GM23338 (cell line): ENCODE results near the gene UGT2B10. TPM values are rescaled to one million over a fixed set of nuclear protein-coding genes. Genes with fewer than 3 reads are reported as not detected.
"Not testable (repeated sequence)": the region's sequence is repeated elsewhere in the genome, so short reads cannot be mapped to it uniquely, and the experiment has no call there.

Experiments used
- ATAC-seq: fragments of 200-7000 bp; cut with Tn5 transposase; 3 replicates; pipeline ENCODE4 v1.9.1; 2020
- DNase-seq: peaks from one replicate; pipeline ENCODE4 v3.0.0-alpha.2; 2015; ENCODE audit warnings: low spot score
- H2AFZ ChIP-seq: fragments of 200-600 bp; sonication (generic); 2 replicates; pipeline ENCODE4 v1.8.0; 2016; ENCODE audit warnings: antibody characterized with exemption, mild to moderate bottlenecking, moderate library complexity
- H3F3A ChIP-seq: fragments of 200-600 bp; sonication (generic); replicated peaks from 2 replicates; pipeline ENCODE4 v1.8.0; 2017; ENCODE audit warnings: antibody characterized with exemption, mixed run types, low read depth
- H3K27ac ChIP-seq: fragments of 200-600 bp; sonication (generic); 2 replicates; pipeline ENCODE4 v1.6.1; 2016; ENCODE audit warnings: low read depth
- H3K27me3 ChIP-seq: fragments of 200-600 bp; sonication (generic); 2 replicates; pipeline ENCODE4 v1.8.0; 2016; ENCODE audit warnings: mild to moderate bottlenecking, mixed run types, moderate library complexity; ENCODE audit not compliant: insufficient read depth
- H3K36me3 ChIP-seq: fragments of 200-600 bp; sonication (generic); 2 replicates; pipeline ENCODE4 v1.8.0; 2016; ENCODE audit warnings: mild to moderate bottlenecking; ENCODE audit not compliant: insufficient read depth
- H3K4me1 ChIP-seq: fragments of 200-600 bp; sonication (generic); 2 replicates; pipeline ENCODE4 v1.8.0; 2016; ENCODE audit warnings: mild to moderate bottlenecking, moderate library complexity; ENCODE audit not compliant: insufficient read depth
- H3K4me2 ChIP-seq: fragments of 200-600 bp; sonication (generic); 2 replicates; pipeline ENCODE4 v1.7.1; 2017; ENCODE audit warnings: mixed run types
- H3K4me3 ChIP-seq: fragments of 200-600 bp; sonication (generic); 2 replicates; pipeline ENCODE4 v1.6.1; 2016; ENCODE audit warnings: mixed run types
- H3K79me2 ChIP-seq: fragments of 200-600 bp; sonication (generic); replicated peaks from 2 replicates; pipeline ENCODE4 v1.8.0; 2017; ENCODE audit warnings: mild to moderate bottlenecking; ENCODE audit not compliant: insufficient read depth
- H3K9me2 ChIP-seq: fragments of 200-600 bp; sonication (generic); 2 replicates; pipeline ENCODE4 v1.8.0; 2017; ENCODE audit not compliant: insufficient read depth
- H4K20me1 ChIP-seq: fragments of 200-600 bp; sonication (generic); replicated peaks from 2 replicates; pipeline ENCODE4 v1.8.0; 2017; ENCODE audit warnings: mild to moderate bottlenecking; ENCODE audit not compliant: insufficient read depth
- H3K27ac Mint-ChIP-seq: 2 replicates; pipeline ENCODE4 v1.8.0; 2020; ENCODE audit warnings: inconsistent platforms, mild to moderate bottlenecking, moderate library complexity, mixed read lengths
- H3K27me3 Mint-ChIP-seq: 3 replicates; pipeline ENCODE4 v1.8.0; 2022; ENCODE audit warnings: low read depth, mild to moderate bottlenecking, moderate library complexity, mixed read lengths, inconsistent platforms; ENCODE audit not compliant: insufficient read depth, poor library complexity
- H3K36me3 Mint-ChIP-seq: 3 replicates; pipeline ENCODE4 v1.8.0; 2021; ENCODE audit warnings: low read depth, mild to moderate bottlenecking, inconsistent platforms, moderate library complexity, mixed read lengths
- H3K4me1 Mint-ChIP-seq: 3 replicates; pipeline ENCODE4 v1.8.0; 2020; ENCODE audit warnings: mild to moderate bottlenecking, inconsistent platforms, mixed read lengths
- H3K4me3 Mint-ChIP-seq: 3 replicates; pipeline ENCODE4 v1.8.0; 2021; ENCODE audit warnings: moderate library complexity, mild to moderate bottlenecking, inconsistent platforms, mixed read lengths
- H3K9me3 Mint-ChIP-seq: 3 replicates; pipeline ENCODE4 v1.8.0; 2020; ENCODE audit warnings: moderate library complexity, mild to moderate bottlenecking, inconsistent platforms, mixed read lengths
- CREB1 ChIP-seq: fragments of 250-450 bp; sonication (Bioruptor Pico); IDR thresholded peaks from 2 replicates; pipeline ENCODE4 v1.5.0; 2020; ENCODE audit warnings: low read depth, mild to moderate bottlenecking, moderate library complexity
- CTCF ChIP-seq, 2 experiments: fragments of 200-600 bp in 1 of 2; sonication (generic) in 1 of 2; conservative IDR thresholded peaks; 2 replicates each; pipeline versions ENCODE4 v1.5.1 to v1.6.1; 2016 to 2017; ENCODE audit warnings: antibody characterized with exemption in 2 of 2, low read depth in 2 of 2, mild to moderate bottlenecking in 2 of 2, moderate library complexity in 1 of 2
- ETS1 ChIP-seq: IDR thresholded peaks from 2 replicates; pipeline ENCODE4 v1.6.1; 2016; ENCODE audit warnings: antibody characterized with exemption
- POLR2AphosphoS5 ChIP-seq: IDR thresholded peaks from 2 replicates; pipeline ENCODE4 v1.6.1; 2016; ENCODE audit warnings: antibody characterized with exemption, low read depth
- STAT1 ChIP-seq: IDR thresholded peaks from one replicate; pipeline ENCODE4 v1.6.1; 2016; ENCODE audit warnings: antibody characterized with exemption; ENCODE audit not compliant: unreplicated experiment
- ZNF114 ChIP-seq: fragments of 250-450 bp; sonication (Bioruptor Pico); IDR thresholded peaks from 2 replicates; pipeline ENCODE4 v1.5.0; 2020; ENCODE audit warnings: mild to moderate bottlenecking, moderate library complexity
- long read RNA-seq: library from polyadenylated mRNA; unstranded; transcript quantifications from one replicate; pipeline ENCODE4 v2.0.0, GENCODE V29; 2020; ENCODE audit not compliant: unreplicated experiment
- polyA plus RNA-seq: library from polyadenylated mRNA; unstranded; fragments of >200 nt; fragmentation: Nextera tagmentation; extraction: Ambion mirVana; gene quantifications from 2 replicates; pipeline ENCODE4 v1.2.1, GENCODE V29; 2016
- total RNA-seq: library from RNA; depleted of rRNA; stranded (reverse); fragments of >200 nt; shearing (Covaris generic); gene quantifications from 2 replicates; pipeline ENCODE4 v1.2.3, GENCODE V29; 2014; rRNA removed

Gene UGT2B10
- total RNA-seq (not detected in 2 replicates), polyA plus RNA-seq (not detected in 2 replicates)
- long read RNA-seq, result 0 reads

DNA sequence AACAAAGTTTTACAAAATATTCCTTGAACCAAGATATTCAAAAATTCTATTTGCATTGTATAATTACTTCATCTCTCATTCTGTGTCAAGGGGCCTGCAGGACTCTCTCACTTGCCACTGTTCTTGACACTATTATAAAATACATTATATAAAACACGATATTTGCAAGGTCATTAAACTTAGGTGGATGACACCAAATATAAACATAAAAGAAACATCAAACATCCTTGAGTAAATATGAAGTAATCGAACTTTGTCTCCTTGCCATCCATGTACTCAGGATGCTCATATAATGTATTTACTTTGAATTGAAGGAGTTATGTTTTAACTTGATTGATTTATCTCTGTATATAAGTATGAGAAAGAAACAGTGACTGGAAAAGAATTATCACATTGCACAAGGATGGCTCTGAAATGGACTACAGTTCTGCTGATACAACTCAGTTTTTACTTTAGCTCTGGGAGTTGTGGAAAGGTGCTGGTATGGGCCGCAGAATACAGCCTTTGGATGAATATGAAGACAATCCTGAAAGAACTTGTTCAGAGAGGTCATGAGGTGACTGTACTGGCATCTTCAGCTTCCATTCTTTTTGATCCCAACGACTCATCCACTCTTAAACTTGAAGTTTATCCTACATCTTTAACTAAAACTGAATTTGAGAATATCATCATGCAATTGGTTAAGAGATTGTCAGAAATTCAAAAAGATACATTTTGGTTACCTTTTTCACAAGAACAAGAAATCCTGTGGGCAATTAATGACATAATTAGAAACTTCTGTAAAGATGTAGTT is at the start of gene UGT2B10:
UGT2B10 (plus strand) TSS at position 378 of the 793 bp plus-strand sequence; CDS start at position 404, 26 bp downstream.
- H3K79me2 ChIP-seq, H3K27me3 Mint-ChIP-seq, DNase-seq, H3K36me3 ChIP-seq, H3F3A ChIP-seq, H2AFZ ChIP-seq, H4K20me1 ChIP-seq, H3K9me2 ChIP-seq, H3K36me3 Mint-ChIP-seq, ATAC-seq, H3K27ac ChIP-seq, H3K4me3 ChIP-seq, H3K27me3 ChIP-seq, H3K9me3 Mint-ChIP-seq: not testable (repeated sequence)
- Mint-ChIP-seq H3K4me3 (peak within 1 kb of the TSS; percentile 44; the same call in 1 of the 3 replicates), H3K27ac (peak within 1 kb of the TSS; percentile 90), H3K4me1 (peaks cover 24% of the 10 kb centered on the region)
- H3K4me2 ChIP-seq, result peak within 1 kb of the TSS; percentile 65
- H3K4me1 ChIP-seq, result peaks cover 12% of the 10 kb centered on the region; the same call in 1 of the 2 replicates

DNA sequence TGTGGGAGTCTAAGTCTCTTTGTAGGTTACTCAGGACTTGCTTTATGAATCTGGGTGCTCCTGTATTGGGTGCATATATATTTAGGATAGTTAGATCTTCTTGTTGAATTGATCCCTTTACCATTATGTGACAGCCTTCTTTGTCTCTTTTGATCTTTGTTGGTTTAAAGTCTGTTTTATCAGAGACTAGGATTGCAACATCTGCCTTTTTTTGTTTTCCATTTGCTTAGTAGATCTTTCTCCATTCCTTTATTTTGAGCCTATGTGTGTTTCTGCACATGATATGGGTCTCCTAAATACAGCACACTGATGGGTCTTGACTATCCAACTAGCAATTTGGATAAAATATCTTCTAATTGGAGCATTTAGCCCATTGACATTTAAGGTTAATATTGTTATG is 44.0 kb upstream of the UGT2B10 start:
- H3K36me3 ChIP-seq, H3K79me2 ChIP-seq: not testable (repeated sequence)
- H3K36me3 Mint-ChIP-seq, result peaks cover 10% of the 10 kb centered on the region

DNA sequence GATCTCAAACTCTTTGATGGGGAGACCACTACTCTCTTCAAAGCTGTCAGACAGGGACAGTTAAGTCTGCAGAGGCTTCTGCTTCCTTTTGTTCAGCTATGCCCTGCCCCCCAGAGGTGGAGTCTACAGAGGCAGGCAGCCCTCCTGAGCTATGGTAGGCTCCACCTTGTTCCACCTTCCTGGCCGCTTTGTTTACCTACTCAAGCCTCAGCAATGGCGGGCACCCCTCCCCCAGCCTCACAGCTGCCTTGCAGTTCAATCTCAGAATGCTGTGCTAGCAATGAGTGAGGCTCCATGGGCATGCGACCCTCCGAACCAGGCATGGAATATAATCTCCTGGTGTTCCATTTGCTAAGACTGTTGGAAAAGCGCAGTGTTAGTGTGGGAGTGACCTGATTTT is 42.1 kb upstream of the UGT2B10 start:
- Histone ChIP-seq H3K27me3 (no peaks in the 10 kb centered on the region), H3K9me2 (peaks cover 7% of the 10 kb centered on the region), H3K36me3 (no peaks in the 10 kb centered on the region), H3K4me3 (no peak overlapping the region), H3K27ac (no peak overlapping the region), H3K79me2 (no peaks in the 10 kb centered on the region), H3K4me1 (no peaks in the 10 kb centered on the region), H2AFZ (no peak overlapping the region), H3K4me2 (no peak overlapping the region), H3F3A (no peaks in the 10 kb centered on the region), H4K20me1 (no peaks in the 10 kb centered on the region)
- H3K27me3 Mint-ChIP-seq, result no peaks in the 10 kb centered on the region
- H3K27ac Mint-ChIP-seq, result no peak overlapping the region
- H3K36me3 Mint-ChIP-seq, result peaks cover 10% of the 10 kb centered on the region
- no peak overlapping the region for H3K4me3 Mint-ChIP-seq
- no peak for ATAC-seq
- no peaks in the 10 kb centered on the region for H3K4me1 Mint-ChIP-seq
- TF ChIP-seq CREB1 (CRISPR knock-in tag), result no peak
- TF ChIP-seq STAT1, result no peak
- no peak for TF ChIP-seq ZNF114 (CRISPR knock-in tag)
- TF ChIP-seq POLR2AphosphoS5, result no peak
- H3K9me3 Mint-ChIP-seq, result peaks cover 35% of the 10 kb centered on the region
- no peak for DNase-seq

More for the DNA sequence above, 44.0 kb upstream of the UGT2B10 start:
- not testable (repeated sequence) for H3K4me1 ChIP-seq, H3K9me2 ChIP-seq, H3K27ac Mint-ChIP-seq, H3K4me3 ChIP-seq, H3F3A ChIP-seq, H3K4me2 ChIP-seq, DNase-seq, H2AFZ ChIP-seq, H3K4me1 Mint-ChIP-seq, H3K4me3 Mint-ChIP-seq, H3K27me3 Mint-ChIP-seq, ATAC-seq, H3K27me3 ChIP-seq, H3K27ac ChIP-seq, H4K20me1 ChIP-seq
- H3K9me3 Mint-ChIP-seq, result peaks cover 36% of the 10 kb centered on the region

GRCh38 chr4:68780232-68780631 is 35.6 kb upstream of the UGT2B10 start:
- ATAC-seq, result no peak
- Histone ChIP-seq H3K79me2 (no peaks in the 10 kb centered on the region), H3K4me3 (no peak overlapping the region), H3K4me2 (no peak overlapping the region), H2AFZ (no peak overlapping the region), H3K9me2 (no peaks in the 10 kb centered on the region), H3K27ac (no peak overlapping the region), H3F3A (no peaks in the 10 kb centered on the region), H3K36me3 (no peaks in the 10 kb centered on the region), H3K27me3 (no peaks in the 10 kb centered on the region), H3K4me1 (no peaks in the 10 kb centered on the region), H4K20me1 (no peaks in the 10 kb centered on the region)
- Mint-ChIP-seq H3K4me3 (no peak overlapping the region), H3K27ac (no peak overlapping the region), H3K4me1 (no peaks in the 10 kb centered on the region), H3K36me3 (no peaks in the 10 kb centered on the region; the same call in 2 of the 3 replicates), H3K27me3 (no peaks in the 10 kb centered on the region), H3K9me3 (no peaks in the 10 kb centered on the region)
- DNase-seq, result no peak
- no peak for TF ChIP-seq CTCF (conservative IDR thresholded peaks at IDR 0.05; ENCODE audit: low read depth in 2 of 2)
- TF ChIP-seq ETS1, result no peak
